Breast epithelium (tissue), 4 donors: Measurements from ENCODE around the gene GRB2. TPM values are rescaled to one million over a fixed set of nuclear protein-coding genes. Genes with fewer than 3 reads are reported as not detected.
"Not testable (repeated sequence)": the region's sequence is repeated elsewhere in the genome, so short reads cannot be mapped to it uniquely, and the experiment has no call there.

Experiments used
- DNase-seq, 2 donors: peaks; one replicate each; pipeline ENCODE4 v3.0.0-alpha.2; 2019; ENCODE audit warnings: low spot score in 2 of 2
- H3K27ac ChIP-seq, 2 donors: fragments of 200-600 bp; sonication (generic) in 1 of 2; one replicate each; pipeline ENCODE4 v1.5.1; 2016 to 2019; ENCODE audit warnings: mild to moderate bottlenecking in 1 of 2
- H3K27me3 ChIP-seq, 2 donors: fragments of 200-600 bp; sonication (generic) in 1 of 2; one replicate each; pipeline versions ENCODE4 v1.5.1 to v1.6.0; 2017 to 2019; ENCODE audit warnings: control low read depth in 1 of 2, mild to moderate bottlenecking in 1 of 2
- H3K36me3 ChIP-seq: fragments of 200-600 bp; one replicate; pipeline ENCODE4 v1.5.1; 2019
- H3K4me1 ChIP-seq, 2 donors: fragments of 200-600 bp; sonication (generic); one replicate each; pipeline ENCODE4 v1.5.1; 2016 to 2019; ENCODE audit warnings: control low read depth in 1 of 2
- H3K4me3 ChIP-seq, 3 donors: fragments of 200-600 bp; sonication (generic); 1 replicate in 2 of 3; 2 replicates in 1 of 3; pipeline ENCODE4 v1.5.1; 2016 to 2019; ENCODE audit warnings: mild to moderate bottlenecking in 3 of 3, moderate library complexity in 2 of 3
- H3K9me3 ChIP-seq, 2 donors: fragments of 200-600 bp; sonication (generic) in 1 of 2; one replicate each; pipeline ENCODE4 v1.5.1; 2016 to 2019; ENCODE audit warnings: control low read depth in 1 of 2
- CTCF ChIP-seq, 3 donors: fragments of 450-650 bp; IDR thresholded peaks; one replicate each; pipeline ENCODE4 v1.5.1; 2016 to 2017; ENCODE audit warnings: antibody characterized with exemption in 3 of 3, mild to moderate bottlenecking in 3 of 3, moderate library complexity in 3 of 3
- POLR2A ChIP-seq: fragments of 450-650 bp; IDR thresholded peaks from one replicate; pipeline ENCODE4 v1.6.1; 2016; ENCODE audit warnings: antibody characterized with exemption, mild to moderate bottlenecking, moderate library complexity
- POLR2AphosphoS5 ChIP-seq, 3 donors: sonication (generic); formaldehyde crosslinking; IDR thresholded peaks; one replicate each; pipeline ENCODE4 v1.6.1; 2017; ENCODE audit warnings: antibody characterized with exemption in 3 of 3
- intact Hi-C: fragments of 100-400 bp; cut with DNase I; formaldehyde crosslinking; loops from one replicate; pipeline ENCODE4 v1.15.1; 2023; ENCODE audit warnings: low total_unique reads
- total RNA-seq, 3 donors: library from RNA; depleted of rRNA; stranded (reverse); fragments of >200 nt; gene quantifications; one replicate each; pipeline ENCODE4 v1.1.0, GENCODE V29; 2016

Gene GRB2
- total RNA-seq, 3 donors from 2014 or later: 72.4 to 104 (median 77.1) TPM

- no peak for TF ChIP-seq POLR2A
- TF ChIP-seq POLR2AphosphoS5 (IDR thresholded peaks at IDR 0.05): no peak
- TF ChIP-seq CTCF (IDR thresholded peaks at IDR 0.05): no peak
These were observed 57.0 kb downstream of the GRB2 start for GRCh38 chr17:75348386-75349012.

GRCh38 chr17:75346906-75347305, 58.6 kb downstream of the GRB2 start:
- Histone ChIP-seq H3K27ac (peak overlapping the region in 1 of 2 donors; percentile 10), H3K9me3 (no peaks in the 10 kb centered on the region), H3K27me3 (no peaks in the 10 kb centered on the region), H3K4me3 (no peak overlapping the region), H3K36me3 (no peaks in the 10 kb centered on the region), H3K4me1 (no peaks in the 10 kb centered on the region)
- no peak for TF ChIP-seq POLR2AphosphoS5 (IDR thresholded peaks at IDR 0.05)
- no peak for TF ChIP-seq POLR2A
- no peak for TF ChIP-seq CTCF (IDR thresholded peaks at IDR 0.05)
- intact Hi-C loops: no loop called here
- DNase-seq: no peak

More at GRCh38 chr17:75348386-75349012, 57.0 kb downstream of the GRB2 start:
- Histone ChIP-seq H3K4me3 (no peak overlapping the region), H3K27me3 (no peaks in the 10 kb centered on the region), H3K36me3 (no peaks in the 10 kb centered on the region), H3K4me1 (no peaks in the 10 kb centered on the region), H3K27ac (no peak overlapping the region), H3K9me3 (no peaks in the 10 kb centered on the region)
- no peak for DNase-seq
- intact Hi-C loops: no loop called here

GRCh38 chr17:75346368-75346767, 59.1 kb downstream of the GRB2 start:
- H3K9me3 ChIP-seq, H3K27me3 ChIP-seq, H3K36me3 ChIP-seq, intact Hi-C loops, H3K27ac ChIP-seq, H3K4me1 ChIP-seq, H3K4me3 ChIP-seq, DNase-seq: not testable (repeated sequence)

- TF ChIP-seq POLR2AphosphoS5 (IDR thresholded peaks at IDR 0.05) (no peak), POLR2A (no peak)
- Histone ChIP-seq H3K9me3 (no peaks in the 10 kb centered on the region), H3K4me3 (no peak overlapping the region), H3K27me3 (no peaks in the 10 kb centered on the region), H3K36me3 (no peaks in the 10 kb centered on the region), H3K27ac (no peak overlapping the region), H3K4me1 (no peaks in the 10 kb centered on the region)
- intact Hi-C loops: no loop called here
- no peak for DNase-seq
These were observed 59.8 kb downstream of the GRB2 start for GRCh38 chr17:75345514-75346167.

- Histone ChIP-seq H3K27ac (no peak overlapping the region), H3K9me3 (no peaks in the 10 kb centered on the region), H3K36me3 (no peaks in the 10 kb centered on the region), H3K4me1 (no peaks in the 10 kb centered on the region), H3K27me3 (no peaks in the 10 kb centered on the region), H3K4me3 (no peak overlapping the region)
- intact Hi-C loops: no loop called here
- TF ChIP-seq CTCF (IDR thresholded peaks at IDR 0.05) (no peak), POLR2A (no peak), POLR2AphosphoS5 (IDR thresholded peaks at IDR 0.05) (no peak)
- DNase-seq: no peak
These were observed 60.8 kb downstream of the GRB2 start for GRCh38 chr17:75344666-75345065.

GRCh38 chr17:75342996-75343395, 62.5 kb downstream of the GRB2 start:
- H3K4me1 ChIP-seq: no peaks in the 10 kb centered on the region
- no peak overlapping the region for H3K4me3 ChIP-seq

More at GRCh38 chr17:75342996-75343395, 62.5 kb downstream of the GRB2 start:
- H3K27ac ChIP-seq: no peak overlapping the region
- H3K9me3 ChIP-seq: no peaks in the 10 kb centered on the region
- H3K36me3 ChIP-seq: no peaks in the 10 kb centered on the region
- DNase-seq: no peak
- intact Hi-C loops: no loop called here
- TF ChIP-seq POLR2AphosphoS5 (IDR thresholded peaks at IDR 0.05): no peak
- no peak for TF ChIP-seq CTCF (IDR thresholded peaks at IDR 0.05)
- no peak for TF ChIP-seq POLR2A
- no peaks in the 10 kb centered on the region for H3K27me3 ChIP-seq
